ENCODE measurements around the gene ACOT11.

Gene ACOT11

DNA sequence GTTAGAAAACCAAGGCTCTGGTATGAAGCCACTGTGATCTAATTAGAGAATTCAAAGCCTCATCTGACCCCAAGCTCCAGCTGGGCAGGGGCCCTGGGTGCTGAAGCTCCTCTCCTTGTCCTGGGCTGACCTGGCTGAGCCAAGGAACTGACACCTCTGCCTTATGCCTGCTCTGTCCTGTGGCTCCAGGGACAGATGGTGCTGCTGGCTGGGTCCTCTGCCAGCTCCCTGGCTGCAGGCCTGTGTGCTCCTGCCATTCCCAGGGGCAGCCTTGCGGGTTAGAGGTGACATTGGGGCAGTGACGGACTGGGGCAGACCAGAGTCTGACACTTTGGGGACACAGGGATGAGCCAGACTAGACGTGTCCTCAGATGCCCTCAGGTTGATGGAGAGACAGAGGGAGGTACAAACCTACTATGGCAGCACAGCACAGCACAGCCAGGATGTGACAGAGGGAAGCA is 11.8 kb downstream of the ACOT11 start:
- no peak overlapping the region for H3K4me3 ChIP-seq (ENCODE audit: low read depth, low read length)

DNA sequence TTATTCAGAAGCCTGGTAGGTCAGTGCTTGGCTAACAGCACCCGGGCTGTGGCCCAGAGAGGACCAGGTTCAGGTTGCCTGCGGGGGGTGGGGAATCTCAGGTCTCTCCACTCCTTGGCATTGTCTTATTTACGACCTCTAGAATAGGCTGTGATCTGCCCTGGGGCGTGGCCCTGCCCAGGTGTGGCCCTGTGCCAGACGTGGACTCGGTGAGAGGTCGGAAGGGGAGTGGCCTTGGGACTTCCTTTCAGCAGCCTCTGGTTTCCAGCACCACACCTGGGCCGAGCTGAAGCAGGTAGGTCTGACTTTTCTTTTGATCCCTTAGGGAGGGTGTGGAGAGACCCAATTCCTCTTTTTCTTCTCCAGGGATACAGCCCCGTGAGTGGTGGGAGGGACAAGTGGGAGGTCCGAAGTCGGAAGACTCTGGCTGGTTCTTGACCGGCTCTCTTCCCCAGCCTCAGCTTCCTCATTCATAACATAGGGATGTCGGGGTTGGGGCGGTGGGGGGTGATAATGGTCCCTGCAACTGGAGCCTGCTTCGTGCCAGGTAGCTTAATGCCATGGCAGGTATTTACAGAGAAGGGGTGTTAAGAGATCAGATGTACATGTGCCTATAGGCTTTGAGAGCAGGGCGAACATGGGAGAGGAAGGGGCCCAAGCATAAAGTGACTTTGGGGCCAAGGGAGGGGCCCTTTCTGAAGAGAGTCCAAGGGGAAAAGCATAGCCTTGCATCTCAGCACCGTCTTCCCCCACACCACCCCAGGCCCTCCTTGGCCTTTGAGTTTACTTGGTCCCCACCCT is 16.5 kb downstream of the ACOT11 start:
- H3K4me3 ChIP-seq (ENCODE audit: low read depth, low read length) = no peak overlapping the region

DNA sequence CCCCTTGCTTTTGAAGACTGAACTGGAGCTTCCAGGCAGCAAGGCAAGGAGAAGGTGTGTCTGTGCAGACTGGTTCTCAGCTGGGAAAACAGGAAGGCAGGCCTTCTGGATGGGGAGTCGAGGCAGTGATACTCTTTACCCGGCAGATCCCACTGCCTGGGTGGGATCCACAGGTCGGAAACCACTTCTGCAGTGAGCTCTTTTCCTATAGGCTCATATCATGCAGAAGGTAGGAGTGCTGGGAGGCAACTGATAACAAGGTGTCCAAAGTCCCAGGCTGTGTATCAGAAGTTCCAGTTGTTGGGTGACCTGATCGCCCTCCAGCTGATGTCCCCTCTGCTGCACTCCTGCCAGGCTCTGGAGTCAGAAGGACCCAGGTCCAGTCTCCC is 17.1 kb downstream of the ACOT11 start:
- H3K4me3 ChIP-seq (ENCODE audit: low read depth, low read length) = no peak overlapping the region

GRCh38 chr1:54566438-54567141 is 18.6 kb downstream of the ACOT11 start:
- no peak overlapping the region for H3K4me3 ChIP-seq (ENCODE audit: low read depth, low read length)

- no peak overlapping the region for H3K4me3 ChIP-seq (ENCODE audit: low read depth, low read length)
These were observed 19.9 kb downstream of the ACOT11 start for GRCh38 chr1:54567961-54568360.

- no peak overlapping the region for H3K4me3 ChIP-seq (ENCODE audit: low read depth, low read length)
These were observed 21.3 kb downstream of the ACOT11 start for GRCh38 chr1:54569339-54569738.

DNA sequence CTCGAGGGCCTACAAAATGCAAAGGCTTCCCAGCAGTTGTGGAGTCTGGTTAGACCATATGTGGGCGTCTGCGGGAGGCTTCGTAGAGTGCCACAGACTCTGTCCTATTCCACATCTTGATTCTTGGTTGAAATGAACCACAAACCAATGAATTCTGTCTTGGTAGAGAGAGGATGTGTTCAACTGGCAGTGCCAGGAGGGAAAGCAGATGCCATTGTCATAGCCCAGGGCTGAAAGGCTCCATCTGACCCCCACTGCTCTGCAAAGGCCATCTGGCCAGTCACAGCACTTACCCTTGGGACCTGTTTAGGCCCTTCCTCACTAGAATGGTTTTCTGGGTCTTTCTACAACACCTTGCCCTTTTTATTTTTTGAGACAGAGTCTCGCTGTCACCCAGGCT is 22.1 kb downstream of the ACOT11 start:
- no peak overlapping the region for H3K4me3 ChIP-seq (ENCODE audit: low read depth, low read length)

GRCh38 chr1:54571326-54571725 is 23.3 kb downstream of the ACOT11 start:
- no peak overlapping the region for H3K4me3 ChIP-seq (ENCODE audit: low read depth, low read length)

DNA sequence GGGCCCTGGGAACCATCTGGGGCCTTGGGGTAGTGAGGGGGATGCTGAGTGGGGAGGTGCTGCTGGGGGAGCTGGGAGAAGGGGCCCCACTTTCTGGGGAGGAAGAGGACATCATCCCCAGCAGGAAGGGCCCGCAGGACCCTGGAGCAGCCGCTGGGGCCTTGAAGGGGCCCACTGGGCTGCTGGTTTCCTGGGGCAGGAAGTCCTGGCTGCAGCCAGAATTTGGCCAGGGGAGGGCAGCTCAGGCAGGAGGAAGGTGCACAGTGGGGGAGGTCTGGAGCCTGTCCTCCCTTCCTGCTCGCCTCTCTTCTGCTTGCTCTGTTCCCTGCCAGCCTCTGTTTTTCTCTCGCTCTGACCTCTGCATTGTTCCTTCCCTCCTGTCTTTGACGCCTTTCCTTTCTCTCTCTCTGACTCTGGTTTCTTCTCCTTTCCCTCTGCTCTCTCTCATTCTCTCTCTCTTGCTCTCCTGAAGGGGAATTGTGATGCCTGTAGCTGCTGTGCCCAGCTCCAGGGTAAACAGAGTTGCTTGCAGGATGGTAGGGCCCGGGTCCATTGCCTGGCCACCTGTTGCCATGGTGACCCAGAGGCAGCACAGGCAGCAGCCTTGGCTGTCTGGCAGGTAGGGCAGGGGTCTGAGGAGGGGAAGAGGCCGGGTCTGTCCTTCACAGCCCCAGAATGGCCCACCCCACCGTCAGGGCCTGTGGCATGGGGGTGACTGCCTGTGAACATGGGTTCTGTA is 23.9 kb downstream of the ACOT11 start:
- no peak overlapping the region for H3K4me3 ChIP-seq (ENCODE audit: low read depth, low read length)

DNA sequence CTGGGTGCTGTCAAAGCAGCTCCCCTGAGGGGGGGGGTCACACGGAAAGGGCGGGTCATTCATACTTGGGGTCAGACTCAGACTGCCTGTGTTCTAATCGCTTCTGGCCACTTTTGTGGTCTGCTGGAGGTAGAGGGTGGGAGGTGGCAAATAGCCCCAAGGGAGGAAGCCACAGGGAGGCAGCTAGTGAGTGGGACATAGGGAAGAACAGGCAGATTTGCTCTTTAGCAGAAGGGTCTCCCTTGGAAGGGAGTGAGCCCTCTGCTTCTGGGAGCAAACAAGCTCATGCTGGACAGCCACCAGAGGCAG is 24.5 kb downstream of the ACOT11 start:
- no peak overlapping the region for H3K4me3 ChIP-seq (ENCODE audit: low read depth, low read length)

GRCh38 chr1:54574158-54574778 is 26.2 kb downstream of the ACOT11 start:
- H3K4me3 ChIP-seq (ENCODE audit: low read depth, low read length) = no peak overlapping the region

- H3K4me3 ChIP-seq (ENCODE audit: low read depth, low read length) = no peak overlapping the region
These were observed 27.1 kb downstream of the ACOT11 start for GRCh38 chr1:54575161-54575560.

- no peak overlapping the region for H3K4me3 ChIP-seq (ENCODE audit: low read depth, low read length)
These were observed 27.7 kb downstream of the ACOT11 start for GRCh38 chr1:54575605-54576290.

GRCh38 chr1:54577612-54578011 is 29.6 kb downstream of the ACOT11 start:
- H3K4me3 ChIP-seq (ENCODE audit: low read depth, low read length) = no peak overlapping the region

GRCh38 chr1:54579337-54579781 is 31.3 kb downstream of the ACOT11 start:
- H3K4me3 ChIP-seq (ENCODE audit: low read depth, low read length) = no peak overlapping the region

DNA sequence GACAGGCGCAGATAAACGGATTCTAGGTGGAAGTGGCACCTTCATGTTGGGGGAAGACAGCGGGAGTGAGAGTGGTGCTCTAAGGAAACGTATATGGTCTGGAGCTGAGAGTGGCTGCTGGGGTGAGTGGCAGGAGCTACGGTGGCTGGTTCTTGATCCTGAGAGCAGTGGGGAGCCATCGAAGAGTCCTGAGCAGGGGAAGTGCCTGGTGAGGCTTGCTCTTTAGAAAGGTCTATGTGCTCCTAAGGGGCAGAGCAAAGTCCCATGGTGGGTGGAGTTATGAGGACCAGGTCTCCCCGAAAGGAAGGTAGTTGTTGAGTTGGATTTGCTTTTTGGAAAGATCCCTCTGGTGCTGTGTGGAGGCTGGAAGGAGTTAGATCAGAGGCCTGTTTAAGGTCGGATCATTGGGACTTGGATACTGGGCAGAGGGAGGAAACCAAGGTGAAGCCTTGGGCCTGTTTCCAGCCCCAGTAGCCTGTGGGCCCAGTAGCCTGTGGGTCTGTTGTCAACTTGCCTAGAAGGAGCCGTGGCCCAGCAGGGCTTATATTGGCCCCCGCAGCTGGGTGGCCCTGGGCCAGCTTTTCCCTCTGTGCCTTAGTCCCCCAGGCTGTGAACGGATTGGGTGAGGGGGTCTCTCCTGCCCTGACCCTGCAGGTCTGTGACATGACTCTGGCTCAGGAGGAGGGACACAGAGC is 33.0 kb downstream of the ACOT11 start:
- no peak overlapping the region for H3K4me3 ChIP-seq (ENCODE audit: low read depth, low read length)

DNA sequence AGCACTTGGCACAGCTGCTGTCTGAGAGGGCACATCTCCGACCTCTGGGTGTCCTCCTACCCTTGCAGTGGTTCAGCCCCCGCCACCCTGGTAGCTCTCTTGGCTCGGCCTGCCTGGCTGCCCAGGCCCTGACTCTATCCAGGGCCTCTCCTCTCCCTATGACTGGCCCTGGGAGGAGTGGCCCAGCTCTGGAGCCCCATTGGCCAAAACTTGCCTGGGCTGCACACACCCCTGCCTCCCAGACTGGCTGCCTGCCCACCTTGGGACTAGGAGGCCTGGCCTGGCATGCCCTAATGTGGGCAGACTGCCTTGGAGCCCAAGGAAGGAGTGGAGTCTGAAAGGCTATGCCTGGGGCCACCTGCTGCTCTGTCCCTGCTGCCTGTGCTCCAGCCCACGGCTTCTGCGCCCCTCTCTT is 33.6 kb downstream of the ACOT11 start:
- H3K4me3 ChIP-seq (ENCODE audit: low read depth, low read length) = no peak overlapping the region

DNA sequence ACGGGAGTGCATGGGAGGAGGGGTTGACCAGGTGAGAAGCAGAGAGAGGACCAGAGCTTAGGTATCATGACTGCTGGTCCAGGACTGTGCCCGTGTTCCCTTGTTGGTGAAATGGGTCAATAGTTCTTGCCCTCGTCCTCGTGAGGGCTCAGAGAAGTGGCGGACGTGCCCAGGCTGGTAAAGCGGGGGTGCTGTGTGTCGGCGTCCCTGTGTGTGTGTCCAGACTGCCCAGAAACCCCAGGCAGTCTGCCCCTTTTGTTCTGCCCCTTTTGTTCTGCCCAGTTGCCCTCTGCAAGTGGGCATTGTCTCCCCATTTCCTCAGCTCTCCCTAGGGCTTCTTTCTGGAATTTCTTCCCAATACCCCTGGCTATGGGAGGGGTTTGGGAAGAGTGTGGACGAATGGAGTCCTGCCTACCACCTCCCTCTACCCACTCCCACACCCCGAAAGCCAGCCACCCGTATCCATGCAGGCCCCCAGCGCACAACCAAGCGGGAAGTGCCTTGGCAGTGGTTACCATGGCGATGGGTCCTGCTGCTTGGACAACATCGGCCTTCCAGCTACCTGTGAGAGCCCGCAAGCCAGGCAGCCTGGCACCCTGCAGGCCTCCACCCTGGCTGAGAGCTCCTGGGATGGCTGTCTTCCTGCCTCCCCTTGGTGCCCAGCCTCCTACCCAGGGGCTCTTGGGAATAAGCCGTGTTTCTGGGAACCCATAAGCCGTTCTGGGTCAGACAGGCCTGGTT is 34.7 kb downstream of the ACOT11 start:
- H3K4me3 ChIP-seq (ENCODE audit: low read depth, low read length) = no peak overlapping the region

- no peak overlapping the region for H3K4me3 ChIP-seq (ENCODE audit: low read depth, low read length)
These were observed 35.3 kb downstream of the ACOT11 start for GRCh38 chr1:54583307-54583686.

- H3K4me3 ChIP-seq (ENCODE audit: low read depth, low read length) = no peak overlapping the region
These were observed 35.8 kb downstream of the ACOT11 start for GRCh38 chr1:54583871-54584270.
